Measurements from ENCODE around the gene EMD. TPM values are rescaled to one million over a fixed set of nuclear protein-coding genes. Genes with fewer than 3 reads are reported as not detected.

EMD gene
- total and polyA plus RNA-seq, 2 of the 13 experiments (the other 11 are each of a cell fraction or from before 2014, with no cell fraction given) = 14.5 to 14.9 TPM

DNA sequence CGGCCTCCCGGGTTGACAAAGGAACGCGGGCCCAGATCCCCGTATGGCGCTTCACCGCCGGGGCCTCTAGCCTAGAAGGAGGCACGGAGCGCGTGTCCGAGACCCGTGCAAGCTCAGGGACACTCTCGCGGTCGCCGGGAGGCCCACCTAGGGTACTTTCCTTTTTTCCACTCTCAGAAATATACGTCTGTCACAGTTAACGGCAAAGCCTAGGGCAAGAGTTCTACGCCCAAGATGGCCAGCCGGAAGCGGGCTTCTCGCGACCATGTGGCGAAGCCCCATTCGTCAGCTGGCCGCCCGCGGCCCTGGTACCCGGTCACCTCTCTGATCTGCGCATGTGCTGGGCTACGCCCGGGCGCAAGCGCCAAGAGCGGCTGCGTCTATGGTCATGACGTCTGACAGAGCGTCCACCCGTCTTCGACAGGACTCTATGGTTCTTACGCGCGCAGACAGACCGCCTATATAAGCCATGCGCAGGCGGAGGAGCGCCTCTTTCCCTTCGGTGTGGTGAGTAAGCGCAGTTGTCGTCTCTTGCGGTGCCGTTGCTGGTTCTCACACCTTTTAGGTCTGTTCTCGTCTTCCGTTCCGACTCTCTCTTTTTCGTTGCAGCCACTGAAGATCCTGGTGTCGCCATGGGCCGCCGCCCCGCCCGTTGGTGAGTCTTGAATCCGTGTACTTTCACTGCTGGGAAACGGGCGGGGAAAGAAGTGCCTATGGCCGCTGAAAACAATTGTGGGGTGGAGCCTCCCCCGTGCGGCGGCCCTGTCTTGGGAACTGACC is 19.0 kb downstream of the EMD start, which contains the start of gene RPL10 (continued):
- TF ChIP-seq, protein P1, sequence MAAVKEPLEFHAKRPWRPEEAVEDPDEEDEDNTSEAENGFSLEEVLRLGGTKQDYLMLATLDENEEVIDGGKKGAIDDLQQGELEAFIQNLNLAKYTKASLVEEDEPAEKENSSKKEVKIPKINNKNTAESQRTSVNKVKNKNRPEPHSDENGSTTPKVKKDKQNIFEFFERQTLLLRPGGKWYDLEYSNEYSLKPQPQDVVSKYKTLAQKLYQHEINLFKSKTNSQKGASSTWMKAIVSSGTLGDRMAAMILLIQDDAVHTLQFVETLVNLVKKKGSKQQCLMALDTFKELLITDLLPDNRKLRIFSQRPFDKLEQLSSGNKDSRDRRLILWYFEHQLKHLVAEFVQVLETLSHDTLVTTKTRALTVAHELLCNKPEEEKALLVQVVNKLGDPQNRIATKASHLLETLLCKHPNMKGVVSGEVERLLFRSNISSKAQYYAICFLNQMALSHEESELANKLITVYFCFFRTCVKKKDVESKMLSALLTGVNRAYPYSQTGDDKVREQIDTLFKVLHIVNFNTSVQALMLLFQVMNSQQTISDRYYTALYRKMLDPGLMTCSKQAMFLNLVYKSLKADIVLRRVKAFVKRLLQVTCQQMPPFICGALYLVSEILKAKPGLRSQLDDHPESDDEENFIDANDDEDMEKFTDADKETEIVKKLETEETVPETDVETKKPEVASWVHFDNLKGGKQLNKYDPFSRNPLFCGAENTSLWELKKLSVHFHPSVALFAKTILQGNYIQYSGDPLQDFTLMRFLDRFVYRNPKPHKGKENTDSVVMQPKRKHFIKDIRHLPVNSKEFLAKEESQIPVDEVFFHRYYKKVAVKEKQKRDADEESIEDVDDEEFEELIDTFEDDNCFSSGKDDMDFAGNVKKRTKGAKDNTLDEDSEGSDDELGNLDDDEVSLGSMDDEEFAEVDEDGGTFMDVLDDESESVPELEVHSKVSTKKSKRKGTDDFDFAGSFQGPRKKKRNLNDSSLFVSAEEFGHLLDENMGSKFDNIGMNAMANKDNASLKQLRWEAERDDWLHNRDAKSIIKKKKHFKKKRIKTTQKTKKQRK (IDR thresholded peaks at IDR 0.05; ENCODE audit: low read length) = no peak
- TF ChIP-seq ZFY (CRISPR knock-in tag; IDR thresholded peaks at IDR 0.05) (peak; percentile 72), FOXO1 (CRISPR knock-in tag; IDR thresholded peaks at IDR 0.05) (no peak), NFE2L2 (IDR thresholded peaks at IDR 0.05; ENCODE audit: low read length) (no peak), RBM39 (IDR thresholded peaks at IDR 0.05; ENCODE audit: low read depth, low read length, poor library complexity, severe bottlenecking) (peak; percentile 89), MEIS2 (CRISPR knock-in tag; IDR thresholded peaks at IDR 0.05) (peak; percentile 29; the same call in 1 of the 2 replicates), FOXA1 (IDR thresholded peaks at IDR 0.05) (no peak), FOXA1 (CRISPR knock-in tag; IDR thresholded peaks at IDR 0.05) (no peak), TBP (CRISPR knock-in tag; IDR thresholded peaks at IDR 0.05) (no peak), ZNF530 (CRISPR knock-in tag; IDR thresholded peaks at IDR 0.05; ENCODE audit: low read depth) (no peak), ZBTB1 (CRISPR knock-in tag; IDR thresholded peaks at IDR 0.05; ENCODE audit: borderline replicate concordance) (no peak), SUZ12 (IDR thresholded peaks at IDR 0.05; ENCODE audit: low read depth, low read length) (no peak), ZNF543 (CRISPR knock-in tag; IDR thresholded peaks at IDR 0.05) (no peak), GFI1 (CRISPR knock-in tag; IDR thresholded peaks at IDR 0.05; ENCODE audit: borderline replicate concordance) (no peak), ZNF776 (CRISPR knock-in tag; IDR thresholded peaks at IDR 0.05) (no peak; the same call in 1 of the 2 replicates), NR2F2 (IDR thresholded peaks at IDR 0.05; ENCODE audit: borderline replicate concordance, low read depth) (peak; percentile 47; the same call in 1 of the 2 replicates)
- TF ChIP-seq, protein P2, sequence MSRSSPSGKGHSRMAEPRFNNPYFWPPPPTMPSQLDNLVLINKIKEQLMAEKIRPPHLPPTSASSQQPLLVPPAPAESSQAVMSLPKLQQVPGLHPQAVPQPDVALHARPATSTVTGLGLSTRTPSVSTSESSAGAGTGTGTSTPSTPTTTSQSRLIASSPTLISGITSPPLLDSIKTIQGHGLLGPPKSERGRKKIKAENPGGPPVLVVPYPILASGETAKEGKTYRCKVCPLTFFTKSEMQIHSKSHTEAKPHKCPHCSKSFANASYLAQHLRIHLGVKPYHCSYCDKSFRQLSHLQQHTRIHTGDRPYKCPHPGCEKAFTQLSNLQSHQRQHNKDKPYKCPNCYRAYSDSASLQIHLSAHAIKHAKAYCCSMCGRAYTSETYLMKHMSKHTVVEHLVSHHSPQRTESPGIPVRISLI (CRISPR knock-in tag; IDR thresholded peaks at IDR 0.05; ENCODE audit: borderline replicate concordance) = no peak
- TF ChIP-seq, protein P3, sequence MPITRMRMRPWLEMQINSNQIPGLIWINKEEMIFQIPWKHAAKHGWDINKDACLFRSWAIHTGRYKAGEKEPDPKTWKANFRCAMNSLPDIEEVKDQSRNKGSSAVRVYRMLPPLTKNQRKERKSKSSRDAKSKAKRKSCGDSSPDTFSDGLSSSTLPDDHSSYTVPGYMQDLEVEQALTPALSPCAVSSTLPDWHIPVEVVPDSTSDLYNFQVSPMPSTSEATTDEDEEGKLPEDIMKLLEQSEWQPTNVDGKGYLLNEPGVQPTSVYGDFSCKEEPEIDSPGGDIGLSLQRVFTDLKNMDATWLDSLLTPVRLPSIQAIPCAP (CRISPR knock-in tag; IDR thresholded peaks at IDR 0.05; ENCODE audit: low read depth) = no peak
- TF ChIP-seq, protein P4, sequence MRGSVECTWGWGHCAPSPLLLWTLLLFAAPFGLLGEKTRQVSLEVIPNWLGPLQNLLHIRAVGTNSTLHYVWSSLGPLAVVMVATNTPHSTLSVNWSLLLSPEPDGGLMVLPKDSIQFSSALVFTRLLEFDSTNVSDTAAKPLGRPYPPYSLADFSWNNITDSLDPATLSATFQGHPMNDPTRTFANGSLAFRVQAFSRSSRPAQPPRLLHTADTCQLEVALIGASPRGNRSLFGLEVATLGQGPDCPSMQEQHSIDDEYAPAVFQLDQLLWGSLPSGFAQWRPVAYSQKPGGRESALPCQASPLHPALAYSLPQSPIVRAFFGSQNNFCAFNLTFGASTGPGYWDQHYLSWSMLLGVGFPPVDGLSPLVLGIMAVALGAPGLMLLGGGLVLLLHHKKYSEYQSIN (CRISPR knock-in tag; IDR thresholded peaks at IDR 0.05; ENCODE audit: borderline replicate concordance) = no peak
- TF ChIP-seq, protein P5, sequence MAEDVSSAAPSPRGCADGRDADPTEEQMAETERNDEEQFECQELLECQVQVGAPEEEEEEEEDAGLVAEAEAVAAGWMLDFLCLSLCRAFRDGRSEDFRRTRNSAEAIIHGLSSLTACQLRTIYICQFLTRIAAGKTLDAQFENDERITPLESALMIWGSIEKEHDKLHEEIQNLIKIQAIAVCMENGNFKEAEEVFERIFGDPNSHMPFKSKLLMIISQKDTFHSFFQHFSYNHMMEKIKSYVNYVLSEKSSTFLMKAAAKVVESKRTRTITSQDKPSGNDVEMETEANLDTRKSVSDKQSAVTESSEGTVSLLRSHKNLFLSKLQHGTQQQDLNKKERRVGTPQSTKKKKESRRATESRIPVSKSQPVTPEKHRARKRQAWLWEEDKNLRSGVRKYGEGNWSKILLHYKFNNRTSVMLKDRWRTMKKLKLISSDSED (CRISPR knock-in tag; IDR thresholded peaks at IDR 0.05) = no peak
- TF ChIP-seq, protein P6, sequence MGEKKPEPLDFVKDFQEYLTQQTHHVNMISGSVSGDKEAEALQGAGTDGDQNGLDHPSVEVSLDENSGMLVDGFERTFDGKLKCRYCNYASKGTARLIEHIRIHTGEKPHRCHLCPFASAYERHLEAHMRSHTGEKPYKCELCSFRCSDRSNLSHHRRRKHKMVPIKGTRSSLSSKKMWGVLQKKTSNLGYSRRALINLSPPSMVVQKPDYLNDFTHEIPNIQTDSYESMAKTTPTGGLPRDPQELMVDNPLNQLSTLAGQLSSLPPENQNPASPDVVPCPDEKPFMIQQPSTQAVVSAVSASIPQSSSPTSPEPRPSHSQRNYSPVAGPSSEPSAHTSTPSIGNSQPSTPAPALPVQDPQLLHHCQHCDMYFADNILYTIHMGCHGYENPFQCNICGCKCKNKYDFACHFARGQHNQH (CRISPR knock-in tag; IDR thresholded peaks at IDR 0.05) = peak; percentile 43; the same call in 1 of the 2 replicates
